IMR-90 (cell line): ENCODE results near the gene ENDOU. TPM values are rescaled to one million over a fixed set of nuclear protein-coding genes. Genes with fewer than 3 reads are reported as not detected.

Experiments used
- ATAC-seq: fragments of 200-7000 bp; cut with Tn5 transposase; 2 replicates; pipeline ENCODE4 v1.9.1; 2020; ENCODE audit warnings: low read depth, mild to moderate bottlenecking, moderate library complexity
- BruUV-seq: library from RNA; stranded (reverse); fragments of 400-500 nt; replicated peaks from 2 replicates; lab custom pipeline; 2021; lab: Mats Ljungman, UMichigan
- CTCF ChIA-PET: fragments of 300-600 bp; formaldehyde crosslinking; extraction: SDS; loops from one replicate; lab custom pipeline; 2021; ENCODE audit warnings: antibody characterized with exemption; lab: Yijun Ruan, JAX
- POLR2A ChIA-PET: fragments of 300-600 bp; sonication (Branson Sonifier 250); formaldehyde crosslinking; loops from one replicate; lab custom pipeline; 2022; ENCODE audit warnings: antibody characterized with exemption; ENCODE audit not compliant: unreplicated experiment; lab: Charles Lee
- DNase-seq: peaks from one replicate; pipeline ENCODE4 v3.0.0; 2013
- H2AFZ ChIP-seq: replicated peaks from 2 replicates; pipeline ENCODE3; 2013; ENCODE audit warnings: low read length, mild to moderate bottlenecking; ENCODE audit not compliant: poor library complexity
- H2AK5ac ChIP-seq: 2 replicates; pipeline ENCODE4 v1.6.1; 2013; ENCODE audit warnings: low read depth, low read length, inconsistent platforms
- H2AK9ac ChIP-seq: replicated peaks from 2 replicates; pipeline ENCODE3; 2013; ENCODE audit warnings: mild to moderate bottlenecking, low read depth, low read length, moderate library complexity; ENCODE audit not compliant: poor library complexity
- H2BK120ac ChIP-seq: 2 replicates; pipeline ENCODE4 v1.6.1; 2013; ENCODE audit warnings: low read depth, low read length, inconsistent platforms
- H2BK15ac ChIP-seq: 3 replicates; pipeline ENCODE4 v1.6.1; 2013; ENCODE audit warnings: low read depth, low read length, inconsistent platforms
- H2BK20ac ChIP-seq: 2 replicates; pipeline ENCODE4 v1.6.1; 2013; ENCODE audit warnings: low read depth, mild to moderate bottlenecking, inconsistent platforms, low read length, moderate library complexity
- H2BK5ac ChIP-seq: 2 replicates; pipeline ENCODE4 v1.6.1; 2013; ENCODE audit warnings: mild to moderate bottlenecking, low read depth, low read length, inconsistent platforms; ENCODE audit not compliant: poor library complexity, severe bottlenecking
- H3K14ac ChIP-seq: replicated peaks from 2 replicates; pipeline ENCODE4 v1.6.1; 2013; ENCODE audit warnings: low read depth, low read length, inconsistent platforms
- H3K18ac ChIP-seq: 2 replicates; pipeline ENCODE4 v1.6.1; 2013; ENCODE audit warnings: low read depth, low read length, control low read depth
- H3K23ac ChIP-seq: 2 replicates; pipeline ENCODE4 v1.6.1; 2013; ENCODE audit warnings: low read depth, low read length, inconsistent platforms
- H3K27ac ChIP-seq: 2 replicates; pipeline ENCODE4 v1.5.1; 2013; ENCODE audit warnings: mild to moderate bottlenecking, control low read depth, low read length; ENCODE audit not compliant: insufficient read depth
- H3K27me3 ChIP-seq: 2 replicates; pipeline ENCODE4 v1.6.1; 2013; ENCODE audit warnings: low read length; ENCODE audit not compliant: control insufficient read depth, insufficient read depth
- H3K36me3 ChIP-seq: 2 replicates; pipeline ENCODE4 v1.6.1; 2013; ENCODE audit warnings: low read length, mixed read lengths; ENCODE audit not compliant: control insufficient read depth, insufficient read depth
- H3K4ac ChIP-seq: 2 replicates; pipeline ENCODE4 v1.6.1; 2013; ENCODE audit warnings: low read depth, low read length, inconsistent platforms
- H3K4me1 ChIP-seq: 2 replicates; pipeline ENCODE4 v1.6.1; 2013; ENCODE audit warnings: low read length, mixed read lengths; ENCODE audit not compliant: control insufficient read depth, insufficient read depth
- H3K4me2 ChIP-seq: 2 replicates; pipeline ENCODE4 v1.6.1; 2013; ENCODE audit warnings: low read depth, mild to moderate bottlenecking, control low read depth, low read length, moderate library complexity
- H3K4me3 ChIP-seq: 2 replicates; pipeline ENCODE4 v1.5.1; 2013; ENCODE audit warnings: low read depth, mild to moderate bottlenecking, control low read depth, low read length, moderate library complexity; ENCODE audit not compliant: insufficient read depth
- H3K56ac ChIP-seq: 2 replicates; pipeline ENCODE4 v1.6.1; 2013; ENCODE audit warnings: low read length, inconsistent platforms; ENCODE audit not compliant: insufficient read depth; ENCODE audit errors: extremely low read depth
- H3K79me1 ChIP-seq, 2 experiments: 2 replicates each; pipeline ENCODE4 v1.6.1; 2013; ENCODE audit warnings: low read length in 2 of 2, inconsistent platforms in 1 of 2, low read depth in 1 of 2
- H3K9ac ChIP-seq: 2 replicates; pipeline ENCODE4 v1.6.1; 2013; ENCODE audit warnings: low read depth, low read length, control low read depth
- H3K9me1 ChIP-seq: 2 replicates; pipeline ENCODE4 v1.6.1; 2013; ENCODE audit warnings: low read length, inconsistent platforms; ENCODE audit not compliant: insufficient read depth
- H3K9me3 ChIP-seq: 2 replicates; pipeline ENCODE4 v1.6.1; 2013; ENCODE audit warnings: low read length; ENCODE audit not compliant: control insufficient read depth, insufficient read depth
- H4K20me1 ChIP-seq: 2 replicates; pipeline ENCODE4 v1.6.1; 2013; ENCODE audit warnings: low read length, inconsistent platforms; ENCODE audit not compliant: insufficient read depth
- H4K5ac ChIP-seq: 2 replicates; pipeline ENCODE4 v1.6.1; 2013; ENCODE audit warnings: mild to moderate bottlenecking, low read depth, low read length, control low read depth
- H4K8ac ChIP-seq, 2 experiments: 2 replicates each; pipeline ENCODE4 v1.6.1; 2013; ENCODE audit warnings: low read depth in 2 of 2, low read length in 2 of 2, control low read depth in 1 of 2, inconsistent platforms in 1 of 2
- H4K91ac ChIP-seq: 2 replicates; pipeline ENCODE4 v1.6.1; 2013; ENCODE audit warnings: low read depth, low read length, inconsistent platforms; ENCODE audit not compliant: insufficient read depth
- BHLHE40 ChIP-seq: fragments of 150-350 bp; IDR thresholded peaks from 2 replicates; pipeline ENCODE4 v1.6.1; 2016; ENCODE audit warnings: mild to moderate bottlenecking, low read depth, low read length
- CEBPB ChIP-seq: IDR thresholded peaks from 2 replicates; pipeline ENCODE4 v1.6.1; 2012; ENCODE audit warnings: low read depth, low read length, improper control_type of control experiment
- CHD1 ChIP-seq: IDR thresholded peaks from 2 replicates; pipeline ENCODE4 v1.6.1; 2012; ENCODE audit warnings: low read depth, low read length, improper control_type of control experiment
- FOS ChIP-seq: fragments of 150-350 bp; IDR thresholded peaks from 2 replicates; pipeline ENCODE4 v1.6.1; 2016; ENCODE audit warnings: low read depth, low read length
- MAFK ChIP-seq: IDR thresholded peaks from 2 replicates; pipeline ENCODE4 v1.6.1; 2012; ENCODE audit warnings: low read depth, low read length, improper control_type of control experiment
- MAZ ChIP-seq: IDR thresholded peaks from 2 replicates; pipeline ENCODE4 v1.6.1; 2012; ENCODE audit warnings: low read depth, mild to moderate bottlenecking, low read length, improper control_type of control experiment, moderate library complexity, borderline replicate concordance
- MXI1 ChIP-seq: IDR thresholded peaks from 2 replicates; pipeline ENCODE4 v1.6.1; 2012; ENCODE audit warnings: low read depth, mild to moderate bottlenecking, low read length, moderate library complexity, borderline replicate concordance
- RAD21 ChIP-seq: IDR thresholded peaks from 2 replicates; pipeline ENCODE4 v1.6.1; 2012; ENCODE audit warnings: low read length, improper control_type of control experiment
- RCOR1 ChIP-seq: IDR thresholded peaks from 2 replicates; pipeline ENCODE4 v1.6.1; 2012; ENCODE audit warnings: mild to moderate bottlenecking, low read length, improper control_type of control experiment; ENCODE audit not compliant: insufficient replicate concordance
- RFX5 ChIP-seq: IDR thresholded peaks from 2 replicates; pipeline ENCODE4 v1.8.0; 2012; ENCODE audit warnings: low read depth, mild to moderate bottlenecking, low read length, moderate library complexity
- SMC3 ChIP-seq: fragments of 150-350 bp; IDR thresholded peaks from 2 replicates; pipeline ENCODE4 v1.6.1; 2016; ENCODE audit warnings: low read depth, mild to moderate bottlenecking, antibody characterized with exemption, low read length, moderate library complexity
- WGBS, 2 experiments: methylation state at CpG; one replicate each; pipeline versions ENCODE4 v1.1.5 to v1.1.7; 2013; ENCODE audit warnings: missing lambda C conversion rate in 2 of 2; ENCODE audit not compliant: insufficient read length in 1 of 2; ENCODE audit errors: extremely low coverage in 2 of 2; 5-methylcytosine and 5-hydroxymethylcytosine counted together
- dilution Hi-C: fragments of 300-500 bp; cut with HindIII; formaldehyde crosslinking; loops from one replicate; pipeline ENCODE4 v1.14.3; 2018; ENCODE audit warnings: low sequenced_read_pairs; ENCODE audit not compliant: unreplicated experiment
- in situ Hi-C: fragments of 300-500 bp; cut with MboI; formaldehyde crosslinking; loops from 3 replicates; pipeline ENCODE4 v1.14.3; 2019; ENCODE audit warnings: low sequenced_read_pairs, inconsistent platforms, mixed read lengths
- intact Hi-C: fragments of 100-400 bp; cut with micrococcal nuclease; formaldehyde crosslinking; loops from 2 replicates; pipeline ENCODE4 v1.10.0; 2022
- polyA plus RNA-seq, 3 experiments: library from polyadenylated mRNA; depleted of rRNA; stranded (reverse); fragments of >200 nt; gene quantifications; 2 replicates each; pipeline ENCODE4 v1.2.3, GENCODE V29; 2012; ENCODE audit warnings: low replicate concordance in 1 of 3
- total RNA-seq: library from RNA; depleted of rRNA; stranded (reverse); fragments of >200 nt; gene quantifications from 2 replicates; pipeline ENCODE4 v1.2.3, GENCODE V29; 2012
- TF ChIP-seq, protein P1 (sequence below): conservative IDR thresholded peaks from 2 replicates; pipeline ENCODE4 v1.5.1; 2012; ENCODE audit warnings: mild to moderate bottlenecking, low read depth, low read length, improper control_type of control experiment
- TF ChIP-seq, protein P2 (sequence below): fragments of 150-350 bp; IDR thresholded peaks from 2 replicates; pipeline ENCODE4 v1.6.1; 2017; ENCODE audit warnings: mild to moderate bottlenecking, antibody characterized with exemption, low read length, low read depth

ENDOU gene
- total and polyA plus RNA-seq, 2 of the 4 experiments (the other 2 are of a cell fraction): under 0.01 to 0.09 TPM

DNA sequence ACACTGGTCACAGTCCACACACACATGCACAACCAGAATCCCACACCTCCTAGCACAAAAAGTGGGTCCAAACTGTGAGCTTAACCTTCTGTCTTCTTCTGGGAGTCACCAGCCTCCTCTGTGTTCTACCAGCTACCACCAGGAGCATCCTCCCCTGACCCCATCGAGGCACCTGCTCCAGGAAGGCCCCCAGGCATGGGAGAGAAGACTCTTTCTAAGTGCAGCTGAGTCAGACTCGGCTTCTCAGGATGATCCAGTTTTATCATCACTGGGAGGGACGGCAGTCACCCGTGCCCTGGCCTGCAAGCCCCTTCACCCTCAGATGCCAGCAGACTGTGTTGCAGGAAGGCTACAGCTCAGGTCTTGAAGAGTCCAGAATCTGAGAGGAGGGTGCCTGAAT lies 7.9 kb upstream of the ENDOU start (continued):
- TF ChIP-seq MAZ (no peak), RCOR1 (no peak), MAFK (no peak)

DNA sequence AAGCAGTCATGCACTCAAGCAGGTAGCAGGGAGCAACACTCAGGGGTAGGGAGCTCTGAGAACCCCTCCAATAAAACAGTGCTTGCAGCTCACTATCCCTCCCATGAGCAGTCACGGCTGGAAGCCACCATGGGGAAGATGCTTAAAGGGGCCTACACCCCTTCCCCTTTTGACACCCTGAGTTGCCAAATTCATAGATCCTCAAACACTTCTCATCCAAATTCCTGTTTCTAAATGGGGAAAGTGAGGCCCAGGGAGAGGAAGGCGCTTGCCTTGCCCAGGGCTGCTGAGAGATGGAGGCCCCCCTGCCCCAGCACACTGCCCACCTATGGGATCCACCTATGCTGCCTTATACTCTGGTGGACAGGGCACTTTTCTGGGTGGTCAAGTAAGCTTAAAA lies 7.2 kb upstream of the ENDOU start:
- ChIA-PET CTCF (interaction anchor here (0.6 kb wide), 1 partner anchor 317 kb away, joined by 3 read pairs; no protein-coding TSS in a partner anchor), POLR2A (no interaction called here)
- in situ Hi-C loops: no loop called here
- H2BK20ac ChIP-seq: no peak overlapping the region
- DNase-seq (no peak), ATAC-seq (no peak)
- no peak overlapping the region for H3K4me2 ChIP-seq
- no peak overlapping the region for H3K4me3 ChIP-seq
- no peak overlapping the region for H4K91ac ChIP-seq
- H3K27ac ChIP-seq: no peak overlapping the region
- no peak overlapping the region for H3K9ac ChIP-seq
- TF ChIP-seq MXI1 (no peak), RFX5 (no peak), BHLHE40 (no peak), CHD1 (no peak), MAFK (no peak), RAD21 (no peak), FOS (no peak), SMC3 (no peak), MAZ (no peak), CEBPB (no peak)
- TF ChIP-seq, protein P1, sequence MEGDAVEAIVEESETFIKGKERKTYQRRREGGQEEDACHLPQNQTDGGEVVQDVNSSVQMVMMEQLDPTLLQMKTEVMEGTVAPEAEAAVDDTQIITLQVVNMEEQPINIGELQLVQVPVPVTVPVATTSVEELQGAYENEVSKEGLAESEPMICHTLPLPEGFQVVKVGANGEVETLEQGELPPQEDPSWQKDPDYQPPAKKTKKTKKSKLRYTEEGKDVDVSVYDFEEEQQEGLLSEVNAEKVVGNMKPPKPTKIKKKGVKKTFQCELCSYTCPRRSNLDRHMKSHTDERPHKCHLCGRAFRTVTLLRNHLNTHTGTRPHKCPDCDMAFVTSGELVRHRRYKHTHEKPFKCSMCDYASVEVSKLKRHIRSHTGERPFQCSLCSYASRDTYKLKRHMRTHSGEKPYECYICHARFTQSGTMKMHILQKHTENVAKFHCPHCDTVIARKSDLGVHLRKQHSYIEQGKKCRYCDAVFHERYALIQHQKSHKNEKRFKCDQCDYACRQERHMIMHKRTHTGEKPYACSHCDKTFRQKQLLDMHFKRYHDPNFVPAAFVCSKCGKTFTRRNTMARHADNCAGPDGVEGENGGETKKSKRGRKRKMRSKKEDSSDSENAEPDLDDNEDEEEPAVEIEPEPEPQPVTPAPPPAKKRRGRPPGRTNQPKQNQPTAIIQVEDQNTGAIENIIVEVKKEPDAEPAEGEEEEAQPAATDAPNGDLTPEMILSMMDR: no peak
- TF ChIP-seq, protein P2, sequence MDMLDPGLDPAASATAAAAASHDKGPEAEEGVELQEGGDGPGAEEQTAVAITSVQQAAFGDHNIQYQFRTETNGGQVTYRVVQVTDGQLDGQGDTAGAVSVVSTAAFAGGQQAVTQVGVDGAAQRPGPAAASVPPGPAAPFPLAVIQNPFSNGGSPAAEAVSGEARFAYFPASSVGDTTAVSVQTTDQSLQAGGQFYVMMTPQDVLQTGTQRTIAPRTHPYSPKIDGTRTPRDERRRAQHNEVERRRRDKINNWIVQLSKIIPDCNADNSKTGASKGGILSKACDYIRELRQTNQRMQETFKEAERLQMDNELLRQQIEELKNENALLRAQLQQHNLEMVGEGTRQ: no peak
- H2AK5ac ChIP-seq: no peak overlapping the region
- H2BK120ac ChIP-seq: no peak overlapping the region
- dilution Hi-C loops: no loop called here
- no peaks in the 10 kb centered on the region for H3K79me1 ChIP-seq
- H4K20me1 ChIP-seq: no peaks in the 10 kb centered on the region
- no peak overlapping the region for H2AK9ac ChIP-seq
- H3K9me3 ChIP-seq: no peaks in the 10 kb centered on the region
- no peak overlapping the region for H4K5ac ChIP-seq
- no peaks in the 10 kb centered on the region for H3K36me3 ChIP-seq
- WGBS, 2 experiments: no CpG with 5 or more reads among the region's 2 CpGs
- H2BK15ac ChIP-seq: no peak overlapping the region
- intact Hi-C loops: no loop called here
- BruUV-seq: no TSS peak
- H3K14ac ChIP-seq: no peak overlapping the region
- no peak overlapping the region for H3K23ac ChIP-seq
- no peak overlapping the region for H2BK5ac ChIP-seq
- no peak overlapping the region for H3K18ac ChIP-seq
- H3K27me3 ChIP-seq: no peaks in the 10 kb centered on the region
- H3K4ac ChIP-seq: no peak overlapping the region
- H4K8ac ChIP-seq: no peak overlapping the region
- no peak overlapping the region for H2AFZ ChIP-seq
- peaks cover 25% of the 10 kb centered on the region for H3K4me1 ChIP-seq
- peaks cover 15% of the 10 kb centered on the region for H3K9me1 ChIP-seq
- no peak overlapping the region for H3K56ac ChIP-seq
